ENCODE measurements around the gene FUNDC2. TPM values are rescaled to one million over a fixed set of nuclear protein-coding genes. Genes with fewer than 3 reads are reported as not detected.

The FUNDC2 gene
- total and polyA plus RNA-seq, 2 of the 13 experiments (the other 11 are each of a cell fraction or from before 2014, with no cell fraction given) = 65.3 to 109 TPM

DNA sequence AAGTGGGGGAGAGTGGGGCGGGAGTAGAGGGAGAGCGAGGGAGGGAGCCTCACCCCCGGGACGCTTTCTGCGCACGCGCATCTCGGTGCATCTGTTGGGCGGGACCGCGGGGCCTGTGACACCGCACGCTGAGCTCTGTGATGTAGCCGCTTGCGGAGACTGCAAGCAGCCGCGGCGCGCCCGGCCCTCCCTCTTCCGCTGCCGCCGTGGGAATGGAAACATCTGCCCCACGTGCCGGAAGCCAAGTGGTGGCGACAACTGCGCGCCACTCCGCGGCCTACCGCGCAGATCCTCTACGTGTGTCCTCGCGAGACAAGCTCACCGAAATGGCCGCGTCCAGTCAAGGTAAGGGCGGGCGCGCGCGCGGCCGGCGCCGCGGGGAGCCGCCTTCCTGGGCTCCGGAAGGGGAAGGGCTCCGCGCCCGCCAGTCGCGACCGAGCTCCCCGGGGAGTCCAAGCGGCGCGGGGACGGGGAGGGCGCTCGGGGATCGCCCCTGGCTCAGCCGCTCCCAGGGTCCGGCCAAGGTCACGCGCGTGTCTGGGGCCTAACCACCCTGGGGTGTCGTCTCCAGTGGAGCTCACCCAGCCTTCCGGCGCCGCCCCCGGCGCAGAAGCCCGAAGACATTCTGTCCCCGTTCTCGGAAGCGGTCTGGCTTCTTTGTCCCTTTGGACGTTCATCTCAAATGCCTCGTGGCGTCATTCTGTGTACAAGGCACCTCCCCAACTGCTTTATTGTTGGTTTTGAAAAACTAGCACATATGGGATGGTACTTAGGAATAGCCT is at the start of gene FUNDC2 (continued):
- no peak for TF ChIP-seq ZNF556 (CRISPR knock-in tag; IDR thresholded peaks at IDR 0.05; ENCODE audit: borderline replicate concordance)
- TF ChIP-seq, protein P1, sequence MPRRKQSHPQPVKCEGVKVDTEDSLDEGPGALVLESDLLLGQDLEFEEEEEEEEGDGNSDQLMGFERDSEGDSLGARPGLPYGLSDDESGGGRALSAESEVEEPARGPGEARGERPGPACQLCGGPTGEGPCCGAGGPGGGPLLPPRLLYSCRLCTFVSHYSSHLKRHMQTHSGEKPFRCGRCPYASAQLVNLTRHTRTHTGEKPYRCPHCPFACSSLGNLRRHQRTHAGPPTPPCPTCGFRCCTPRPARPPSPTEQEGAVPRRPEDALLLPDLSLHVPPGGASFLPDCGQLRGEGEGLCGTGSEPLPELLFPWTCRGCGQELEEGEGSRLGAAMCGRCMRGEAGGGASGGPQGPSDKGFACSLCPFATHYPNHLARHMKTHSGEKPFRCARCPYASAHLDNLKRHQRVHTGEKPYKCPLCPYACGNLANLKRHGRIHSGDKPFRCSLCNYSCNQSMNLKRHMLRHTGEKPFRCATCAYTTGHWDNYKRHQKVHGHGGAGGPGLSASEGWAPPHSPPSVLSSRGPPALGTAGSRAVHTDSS (CRISPR knock-in tag; conservative IDR thresholded peaks at IDR 0.05) = no peak
- TF ChIP-seq EED (CRISPR knock-in tag; IDR thresholded peaks at IDR 0.05) = no peak
- TF ChIP-seq SMC3 (IDR thresholded peaks at IDR 0.05; ENCODE audit: low read length) = no peak
- TF ChIP-seq, protein P2, sequence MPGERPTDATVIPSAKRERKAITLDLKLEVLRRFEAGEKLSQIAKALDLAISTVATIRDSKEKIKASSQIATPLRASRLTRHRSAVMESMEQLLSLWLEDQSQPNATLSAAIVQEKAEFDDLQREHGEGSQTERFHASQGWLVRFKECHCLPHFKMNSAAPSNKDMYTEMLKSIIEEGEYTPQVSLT (CRISPR knock-in tag; IDR thresholded peaks at IDR 0.05; ENCODE audit: borderline replicate concordance, low read depth) = no peak
- TF ChIP-seq, protein P3, sequence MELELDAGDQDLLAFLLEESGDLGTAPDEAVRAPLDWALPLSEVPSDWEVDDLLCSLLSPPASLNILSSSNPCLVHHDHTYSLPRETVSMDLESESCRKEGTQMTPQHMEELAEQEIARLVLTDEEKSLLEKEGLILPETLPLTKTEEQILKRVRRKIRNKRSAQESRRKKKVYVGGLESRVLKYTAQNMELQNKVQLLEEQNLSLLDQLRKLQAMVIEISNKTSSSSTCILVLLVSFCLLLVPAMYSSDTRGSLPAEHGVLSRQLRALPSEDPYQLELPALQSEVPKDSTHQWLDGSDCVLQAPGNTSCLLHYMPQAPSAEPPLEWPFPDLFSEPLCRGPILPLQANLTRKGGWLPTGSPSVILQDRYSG (CRISPR knock-in tag; IDR thresholded peaks at IDR 0.05) = no peak
- TF ChIP-seq MIXL1 (CRISPR knock-in tag; IDR thresholded peaks at IDR 0.05) = no peak
- no peak for TF ChIP-seq WIZ (CRISPR knock-in tag; IDR thresholded peaks at IDR 0.05)
- TF ChIP-seq GFI1 (CRISPR knock-in tag; IDR thresholded peaks at IDR 0.05; ENCODE audit: borderline replicate concordance) = no peak

DNA sequence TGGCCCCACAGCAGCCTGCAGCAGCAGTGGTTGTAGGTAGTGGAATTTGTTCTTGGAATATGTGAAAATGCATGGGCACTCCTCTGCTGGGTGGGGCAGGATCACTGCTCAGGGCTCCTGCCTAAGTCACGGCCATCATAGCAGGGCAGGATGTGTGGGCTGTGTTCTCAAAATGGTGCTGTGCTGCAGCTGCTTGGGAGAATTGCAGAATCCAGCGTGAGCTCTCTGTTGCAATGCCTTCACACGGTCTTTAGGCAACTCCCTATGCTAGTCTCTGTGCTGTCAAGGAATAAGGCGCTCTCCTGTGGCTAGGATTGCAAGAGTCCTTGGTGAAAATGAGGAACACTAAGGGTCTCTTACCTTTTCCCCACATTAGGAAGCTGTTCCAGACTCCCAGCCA is 47.0 kb upstream of the FUNDC2 start:
- peak overlapping the region; percentile 45 for H3K4me2 ChIP-seq (ENCODE audit: low read depth, low read length)
- peaks cover 14% of the 10 kb centered on the region for H3K4me1 ChIP-seq (ENCODE audit: insufficient read depth, low read length)
- DNase-seq (ENCODE audit: low spot score) (no peak), FAIRE-seq (no peak), ATAC-seq (peak; percentile 32; the same call in 1 of the 3 replicates)
- H2AFZ ChIP-seq (ENCODE audit: low read length) = no peak overlapping the region
- H3K36me3 ChIP-seq (replicated peaks in 1 of 2; ENCODE audit: control insufficient read depth in 1 of 2, insufficient read depth in 2 of 2, low read length in 2 of 2) = no peaks in the 10 kb centered on the region
- H3K9ac ChIP-seq (ENCODE audit: insufficient read depth, low read depth, low read length) = no peak overlapping the region
- no peaks in the 10 kb centered on the region for H3K27me3 ChIP-seq (ENCODE audit: control insufficient read depth in 1 of 2, insufficient read depth in 2 of 2, low read length in 2 of 2)
- H4K20me1 ChIP-seq (ENCODE audit: insufficient read depth, low read length) = no peaks in the 10 kb centered on the region
- H3K27ac ChIP-seq (ENCODE audit: extremely low read length, insufficient read depth, low read length) = no peak overlapping the region
- POLR2A ChIA-PET = no interaction called here
- no peak overlapping the region for H3K4me3 ChIP-seq (replicated peaks in 1 of 3; ENCODE audit: insufficient read depth in 1 of 3, low read depth in 2 of 3, low read length in 3 of 3)
- in situ Hi-C loops (cut with HindIII; ENCODE audit: extremely low pct_ligation_motif_present, low pct_unique_long_range_greater_than_20kb) (loop anchor here (10.0 kb wide), 3 partner anchors 55 to 105 kb away; no protein-coding TSS in a partner anchor), intact Hi-C loops (cut with micrococcal nuclease; ENCODE audit: unreplicated experiment) (loop anchor here (2.0 kb wide), 1 partner anchor 169 kb away; no protein-coding TSS in a partner anchor)
- CTCF ChIA-PET (ENCODE audit: low intra/inter-chr PET ratio, low total read pairs) = interaction anchor here (2.1 kb wide), 1 partner anchor 77 kb away, joined by 21 read pairs; no protein-coding TSS in a partner anchor
- BruUV-seq (replicated peaks) = no TSS peak
- no peaks in the 10 kb centered on the region for H3K9me3 ChIP-seq (ENCODE audit: low read length)
- no CpG with 5 or more reads among the region's 4 CpGs for WGBS (ENCODE audit: low lambda C conversion rate)
- H3K79me2 ChIP-seq (ENCODE audit: insufficient read depth, low read length) = no peaks in the 10 kb centered on the region
- TF ChIP-seq KLF9 (CRISPR knock-in tag; IDR thresholded peaks at IDR 0.05; ENCODE audit: low read depth) = no peak
- TF ChIP-seq, protein P4, sequence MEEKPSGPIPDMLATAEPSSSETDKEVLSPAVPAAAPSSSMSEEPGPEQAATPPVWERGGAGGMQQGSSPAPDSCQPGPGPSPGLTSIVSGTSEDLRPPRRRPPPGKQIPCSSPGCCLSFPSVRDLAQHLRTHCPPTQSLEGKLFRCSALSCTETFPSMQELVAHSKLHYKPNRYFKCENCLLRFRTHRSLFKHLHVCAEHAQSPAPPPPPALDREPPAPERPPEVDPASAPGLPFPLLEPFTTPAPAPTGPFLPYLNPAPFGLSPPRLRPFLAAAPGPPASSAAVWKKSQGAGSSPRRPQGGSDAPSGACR (CRISPR knock-in tag; IDR thresholded peaks at IDR 0.05) = no peak
- no peak for TF ChIP-seq CENPT (CRISPR knock-in tag; IDR thresholded peaks at IDR 0.05; ENCODE audit: low read depth)
- TF ChIP-seq GFI1 (CRISPR knock-in tag; IDR thresholded peaks at IDR 0.05; ENCODE audit: borderline replicate concordance) = no peak
- TF ChIP-seq ZNF577 (CRISPR knock-in tag; IDR thresholded peaks at IDR 0.05; ENCODE audit: borderline replicate concordance, low read depth) = no peak
- no peak for TF ChIP-seq ZNF264 (CRISPR knock-in tag; IDR thresholded peaks at IDR 0.05)
- no peak for TF ChIP-seq GATAD2A (CRISPR knock-in tag; IDR thresholded peaks at IDR 0.05)
- TF ChIP-seq ELF4 (CRISPR knock-in tag; IDR thresholded peaks at IDR 0.05; ENCODE audit: borderline replicate concordance) = no peak
- TF ChIP-seq TP53 (CRISPR knock-in tag; conservative IDR thresholded peaks at IDR 0.05) = no peak
- no peak for TF ChIP-seq ZNF720 (CRISPR knock-in tag; IDR thresholded peaks at IDR 0.05)
- TF ChIP-seq, protein P5, sequence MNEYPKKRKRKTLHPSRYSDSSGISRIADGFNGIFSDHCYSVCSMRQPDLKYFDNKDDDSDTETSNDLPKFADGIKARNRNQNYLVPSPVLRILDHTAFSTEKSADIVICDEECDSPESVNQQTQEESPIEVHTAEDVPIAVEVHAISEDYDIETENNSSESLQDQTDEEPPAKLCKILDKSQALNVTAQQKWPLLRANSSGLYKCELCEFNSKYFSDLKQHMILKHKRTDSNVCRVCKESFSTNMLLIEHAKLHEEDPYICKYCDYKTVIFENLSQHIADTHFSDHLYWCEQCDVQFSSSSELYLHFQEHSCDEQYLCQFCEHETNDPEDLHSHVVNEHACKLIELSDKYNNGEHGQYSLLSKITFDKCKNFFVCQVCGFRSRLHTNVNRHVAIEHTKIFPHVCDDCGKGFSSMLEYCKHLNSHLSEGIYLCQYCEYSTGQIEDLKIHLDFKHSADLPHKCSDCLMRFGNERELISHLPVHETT (CRISPR knock-in tag; conservative IDR thresholded peaks at IDR 0.05) = no peak

Measured in HepG2 (cell line).